NCI-H2029 (cell line): ENCODE data around the gene PHLPP2.
"Not testable (repeated sequence)": the region's sequence is repeated elsewhere in the genome, so short reads cannot be mapped to it uniquely, and the experiment has no call there.

ENCODE experiments used
- DNase-seq: peaks from one replicate; lab custom pipeline; 2025; lab: John Stamatoyannopoulos, UW

The PHLPP2 gene

DNA sequence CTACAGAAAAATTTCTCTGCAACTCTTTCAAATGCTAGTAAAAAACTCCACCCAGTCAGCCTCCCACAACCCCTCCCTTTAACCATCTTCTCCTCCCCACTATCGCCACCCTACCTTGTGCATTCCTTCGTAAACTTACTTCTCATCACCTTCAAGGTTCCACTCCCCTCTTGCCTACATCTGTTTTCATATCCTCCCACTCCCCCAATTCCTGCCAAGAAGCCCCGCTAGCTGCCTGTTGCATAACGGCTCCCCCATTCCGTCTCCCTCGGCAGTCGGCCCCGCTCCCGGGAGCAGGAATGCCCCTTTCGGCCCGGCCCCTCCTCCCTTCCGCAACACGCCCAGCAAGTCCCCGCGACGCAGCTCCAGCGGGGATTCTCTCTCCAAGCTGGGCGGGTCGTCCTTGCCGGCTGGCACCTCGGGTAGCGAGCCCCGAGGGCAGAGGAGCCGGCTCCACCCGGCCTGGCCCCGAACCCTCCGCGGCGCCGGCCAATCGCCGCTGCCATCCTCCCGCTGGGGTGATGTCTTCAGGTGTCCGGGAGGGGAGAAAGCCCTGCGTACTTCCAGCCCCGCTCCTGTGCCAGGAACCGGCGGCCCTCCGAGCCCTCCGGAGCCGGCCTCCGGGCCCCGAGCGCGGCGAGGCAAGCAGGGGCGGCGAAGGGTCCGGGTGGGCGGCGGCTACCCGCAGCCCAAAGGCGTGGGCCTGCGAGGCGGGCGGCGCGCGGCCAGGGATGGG is 1.5 kb downstream of the PHLPP2 start:
- DNase-seq: peak; percentile 13

GRCh38 chr16:71721066-71721740 is 3.3 kb downstream of the PHLPP2 start:
- DNase-seq: no peak

- DNase-seq: no peak
Observed at GRCh38 chr16:71712501-71712900, 12.0 kb downstream of the PHLPP2 start.

- DNase-seq: no peak
Observed at GRCh38 chr16:71711789-71712188, 12.7 kb downstream of the PHLPP2 start.

- no peak for DNase-seq
Observed at GRCh38 chr16:71709229-71709781, 15.2 kb downstream of the PHLPP2 start.

DNA sequence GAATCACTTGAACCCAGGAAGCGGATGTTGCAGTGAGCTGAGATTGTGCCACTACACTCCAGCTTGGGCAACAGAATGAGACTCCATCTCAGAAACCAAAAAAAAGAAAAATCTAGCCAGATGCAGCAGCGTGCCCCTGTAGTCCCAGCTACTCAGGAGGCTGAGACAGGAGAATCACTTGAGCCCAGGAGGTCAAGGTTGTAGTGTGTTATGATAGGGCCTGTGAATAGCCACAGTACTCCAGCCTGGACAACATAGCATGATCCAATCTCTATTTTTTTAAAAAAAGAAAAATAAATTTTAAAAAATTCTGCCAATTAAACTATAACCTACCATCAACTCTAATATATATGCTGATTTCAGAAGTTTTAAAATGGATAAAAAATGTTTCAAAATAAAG is 15.8 kb downstream of the PHLPP2 start:
- no peak for DNase-seq

DNA sequence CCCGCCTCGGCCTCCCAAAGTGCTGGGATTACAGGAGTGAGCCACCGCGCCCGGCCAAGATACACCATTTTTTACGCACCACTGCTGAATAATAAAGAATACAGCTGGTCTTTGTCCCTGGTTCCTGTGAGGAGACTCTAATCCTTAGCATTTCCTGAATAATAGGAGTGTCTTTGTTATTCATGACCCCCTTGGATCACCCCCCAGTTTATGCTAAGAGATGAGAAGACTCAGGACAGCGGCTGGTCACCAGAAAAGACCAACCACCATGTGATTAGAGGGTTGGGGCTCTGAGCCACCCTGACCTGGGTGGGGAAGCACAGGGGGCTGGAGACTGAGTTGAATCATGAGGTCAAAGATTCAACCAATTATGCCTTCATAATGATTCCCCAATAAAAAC is 17.3 kb downstream of the PHLPP2 start:
- no peak for DNase-seq

DNA sequence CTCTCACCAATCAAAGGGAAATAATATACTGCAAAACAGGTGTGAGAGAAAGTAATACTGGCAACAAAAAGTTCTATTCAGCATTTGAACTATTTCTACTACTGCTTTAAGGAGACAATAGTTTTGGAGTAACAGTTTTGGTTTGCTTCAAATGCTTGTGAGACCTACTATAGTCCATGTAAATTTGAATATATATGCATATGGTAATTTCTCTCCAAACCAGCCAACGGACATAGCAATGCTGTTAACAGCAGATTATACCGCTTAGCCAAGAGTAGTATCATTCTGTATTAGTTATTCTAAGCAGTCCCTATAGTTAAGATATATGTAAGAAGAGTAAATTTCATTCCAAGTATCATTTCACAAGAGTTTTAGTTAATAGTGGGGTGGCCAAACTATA is 18.5 kb downstream of the PHLPP2 start:
- DNase-seq: no peak

DNA sequence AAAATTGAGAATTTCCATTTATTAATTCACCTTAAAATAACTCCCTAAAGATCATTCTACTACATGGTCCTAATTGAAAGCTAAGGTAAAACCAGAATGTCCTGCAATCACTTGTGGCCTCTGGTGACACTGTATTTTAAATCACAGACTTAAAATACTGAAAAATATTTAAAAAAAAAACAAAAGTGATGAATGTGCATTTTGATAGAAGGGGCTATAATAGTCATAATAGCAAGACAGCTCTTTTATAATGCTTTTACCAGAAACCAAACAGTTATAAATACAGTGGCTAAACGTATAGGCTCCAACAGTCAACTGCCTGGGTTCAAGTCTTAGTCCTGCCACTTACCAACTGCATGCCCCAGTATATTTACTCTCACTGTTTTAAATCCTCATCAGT is 21.2 kb downstream of the PHLPP2 start:
- no peak for DNase-seq

GRCh38 chr16:71700831-71701230 is 23.7 kb downstream of the PHLPP2 start:
- DNase-seq: no peak

GRCh38 chr16:71698491-71698890 is 26.0 kb downstream of the PHLPP2 start:
- no peak for DNase-seq

GRCh38 chr16:71693164-71693563 is 31.3 kb downstream of the PHLPP2 start:
- no peak for DNase-seq

DNA sequence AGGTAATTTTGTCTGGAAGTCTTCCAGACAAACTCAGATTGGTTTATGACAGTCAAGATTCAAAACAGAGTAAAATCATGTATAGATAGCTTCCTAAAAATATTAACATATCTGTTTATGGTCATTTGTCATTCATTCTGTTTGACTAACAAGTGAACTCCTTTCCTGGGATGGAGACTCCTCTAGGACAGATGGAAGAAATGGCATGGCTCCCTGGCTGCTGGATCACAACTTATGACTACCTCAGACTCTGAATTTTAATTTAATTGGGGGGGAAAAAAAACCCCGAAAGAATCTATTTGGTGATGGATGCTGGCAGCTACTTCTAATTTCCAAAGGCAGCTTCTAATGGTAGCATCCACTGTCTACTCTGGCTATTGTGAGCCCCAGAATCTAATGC is 34.6 kb downstream of the PHLPP2 start:
- DNase-seq: no peak

DNA sequence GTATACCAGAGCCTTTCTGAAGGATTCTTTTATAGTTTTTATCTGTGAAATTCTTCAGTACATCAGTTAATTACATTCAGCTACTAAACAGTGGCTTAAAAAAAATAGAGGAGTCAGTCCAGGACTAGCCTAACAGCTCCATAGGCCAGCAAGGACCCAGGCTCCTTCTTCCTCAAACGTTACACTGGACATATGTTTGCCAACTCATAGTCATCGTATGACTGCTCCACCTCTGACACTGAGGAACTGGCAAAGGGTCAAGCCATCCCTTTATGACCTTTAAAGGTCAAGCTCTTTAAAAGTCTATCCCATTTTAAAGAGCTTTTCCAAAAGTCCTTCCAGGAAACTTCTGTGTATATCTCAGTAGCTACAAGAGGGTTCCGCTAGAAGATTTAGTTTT is 36.6 kb downstream of the PHLPP2 start:
- no peak for DNase-seq

GRCh38 chr16:71684280-71684679 is 40.2 kb downstream of the PHLPP2 start:
- DNase-seq: not testable (repeated sequence)

- no peak for DNase-seq
Observed at GRCh38 chr16:71681360-71681759, 43.1 kb downstream of the PHLPP2 start.

DNA sequence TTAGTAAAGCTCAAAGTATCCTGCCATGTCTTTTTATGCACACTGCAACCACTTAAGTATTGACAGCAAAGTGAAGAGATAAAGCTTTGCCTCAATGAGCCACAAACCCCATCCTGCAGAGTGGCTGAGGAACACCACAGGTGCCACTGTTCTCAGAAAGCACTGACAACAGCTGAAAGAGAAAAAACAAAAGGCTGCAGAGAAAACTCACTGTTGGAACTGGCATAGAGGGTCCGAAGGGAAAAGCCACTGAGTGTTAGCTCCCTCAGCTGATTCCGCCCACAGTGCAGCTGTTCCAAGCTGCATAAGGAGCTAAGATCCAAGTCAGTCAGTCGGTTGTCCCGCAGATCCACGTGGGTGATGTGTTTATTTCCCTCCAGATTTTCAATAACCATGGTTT is 48.3 kb downstream of the PHLPP2 start:
- DNase-seq: no peak

DNA sequence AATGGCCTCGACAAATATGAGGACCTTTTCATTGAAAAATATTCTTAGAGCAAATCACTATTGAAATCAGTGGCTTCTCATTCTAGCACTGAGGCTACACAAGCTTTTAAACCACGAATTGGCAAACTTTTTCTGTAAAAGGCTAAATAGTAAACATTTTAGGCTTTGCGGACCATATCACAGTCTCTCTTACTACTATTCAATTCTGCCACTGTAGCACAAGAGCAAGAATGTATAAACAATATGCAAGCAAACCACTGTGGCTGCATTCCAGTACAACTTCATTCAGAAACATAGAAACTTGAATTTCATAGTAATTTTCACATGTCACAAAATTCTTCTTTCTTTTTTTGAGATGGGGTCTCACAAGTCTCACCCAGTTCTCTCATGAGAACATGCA is 49.1 kb downstream of the PHLPP2 start:
- DNase-seq: no peak

- no peak for DNase-seq
Observed at GRCh38 chr16:71674229-71674628, 50.3 kb downstream of the PHLPP2 start.

DNA sequence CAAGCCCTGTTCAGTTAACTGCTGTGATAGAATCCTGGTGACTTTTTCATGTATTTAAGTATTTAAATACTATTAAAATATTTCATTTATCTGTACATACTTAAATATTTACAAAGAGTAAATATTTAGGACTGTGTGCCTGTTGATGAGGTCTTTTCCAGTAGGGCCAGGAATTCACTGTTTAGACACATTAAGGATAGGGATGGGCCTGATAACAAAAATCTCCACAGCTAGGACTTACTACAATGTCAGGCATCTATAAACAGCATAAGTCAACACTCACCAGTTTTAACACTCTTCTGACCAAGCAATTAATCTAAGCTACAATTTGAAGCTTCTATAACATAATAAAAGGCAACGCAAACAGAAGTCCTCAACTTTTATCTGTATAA is 50.9 kb downstream of the PHLPP2 start:
- no peak for DNase-seq

- no peak for DNase-seq
Observed at GRCh38 chr16:71672803-71673581, 51.5 kb downstream of the PHLPP2 start.

DNA sequence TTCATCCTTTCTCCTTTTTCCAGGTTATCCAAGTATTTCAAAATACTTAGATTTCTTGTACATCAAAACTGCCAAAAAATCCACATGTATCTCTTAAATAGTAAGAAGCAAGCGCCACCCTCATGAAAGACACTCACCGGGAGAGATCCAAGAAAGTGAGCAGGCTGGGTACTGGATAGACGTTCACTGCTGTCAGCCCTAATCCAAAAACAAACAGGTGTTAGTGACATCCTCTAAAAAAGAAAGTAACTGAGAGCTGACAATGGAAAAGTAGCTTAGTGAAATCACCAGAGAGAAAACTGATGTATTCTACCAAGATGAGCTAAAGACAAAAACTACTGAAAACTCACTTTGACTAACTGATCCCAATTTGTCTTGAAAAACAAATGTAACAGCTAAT is 52.4 kb downstream of the PHLPP2 start:
- no peak for DNase-seq

DNA sequence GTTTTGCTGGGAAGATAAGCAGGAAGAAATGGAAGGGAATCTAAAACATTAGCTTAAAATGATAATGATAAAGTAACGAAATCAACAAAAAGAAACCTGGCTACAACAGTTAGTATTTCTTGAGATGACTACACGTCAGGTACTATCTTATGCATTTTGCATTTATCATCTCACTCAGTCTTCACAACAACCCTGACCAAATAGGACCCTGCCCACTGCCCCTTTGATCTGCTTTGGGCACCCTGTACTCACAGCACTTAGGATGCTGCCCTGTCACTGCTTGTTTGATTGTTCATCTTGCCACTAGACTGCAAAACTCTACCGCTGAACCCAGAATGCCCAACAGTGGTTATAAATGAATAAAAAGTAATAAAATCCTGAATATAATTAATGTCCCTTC is 53.3 kb downstream of the PHLPP2 start:
- no peak for DNase-seq
